Transverse colon (tissue), 4 donors: ENCODE data around the gene PRIMA1. TPM values are rescaled to one million over a fixed set of nuclear protein-coding genes. Genes with fewer than 3 reads are reported as not detected.

ENCODE experiments used
- DNase-seq: peaks from one replicate; pipeline ENCODE4 v3.0.0-alpha.2; 2019
- H3K27ac ChIP-seq, 4 donors: fragments of 200-600 bp; sonication (generic); 2 replicates each; pipeline ENCODE4 v1.5.1; 2016 to 2018; ENCODE audit warnings: inconsistent platforms in 4 of 4
- H3K27me3 ChIP-seq: fragments of 200-600 bp; sonication (generic); 2 replicates; pipeline ENCODE4 v1.5.1; 2017; ENCODE audit warnings: inconsistent platforms
- H3K36me3 ChIP-seq, 4 donors: fragments of 200-600 bp; sonication (generic); 2 replicates each; pipeline ENCODE4 v1.5.1; 2017 to 2019; ENCODE audit warnings: inconsistent platforms in 4 of 4
- H3K4me1 ChIP-seq, 4 donors: fragments of 200-600 bp; sonication (generic); 2 replicates each; pipeline ENCODE4 v1.5.1; 2017 to 2020; ENCODE audit warnings: inconsistent platforms in 4 of 4
- H3K4me3 ChIP-seq, 4 donors: fragments of 200-600 bp; sonication (generic); 1 replicate in 1 of 4; 2 replicates in 3 of 4; pipeline versions ENCODE4 v1.5.1 to v1.6.1; 2017 to 2019; ENCODE audit warnings: inconsistent platforms in 4 of 4
- H3K9me3 ChIP-seq, 2 donors: fragments of 200-600 bp; sonication (generic); 2 replicates each; pipeline ENCODE4 v1.5.1; 2017 to 2019; ENCODE audit warnings: inconsistent platforms in 2 of 2
- CTCF ChIP-seq, 5 experiments: fragments of 200-600 bp in 3 of 5; fragments of 450-650 bp in 2 of 5; sonication (generic) in 3 of 5; IDR thresholded peaks; 1 replicate in 2 of 5; 2 replicates in 3 of 5; pipeline ENCODE4 v1.5.1; 2016 to 2017; ENCODE audit warnings: antibody characterized with exemption in 5 of 5, inconsistent platforms in 3 of 5, mild to moderate bottlenecking in 2 of 5, moderate library complexity in 1 of 5
- EP300 ChIP-seq: sonication (generic); formaldehyde crosslinking; IDR thresholded peaks from one replicate; pipeline ENCODE4 v1.6.1; 2017; ENCODE audit warnings: antibody characterized with exemption, low read depth
- POLR2A ChIP-seq: fragments of 450-650 bp; IDR thresholded peaks from one replicate; pipeline ENCODE4 v1.6.1; 2016; ENCODE audit warnings: antibody characterized with exemption, mild to moderate bottlenecking, moderate library complexity
- POLR2AphosphoS5 ChIP-seq, 3 donors: sonication (generic); formaldehyde crosslinking; IDR thresholded peaks; one replicate each; pipeline ENCODE4 v1.6.1; 2016; ENCODE audit warnings: antibody characterized with exemption in 3 of 3
- WGBS, 2 donors: methylation state at CpG; one replicate each; pipeline ENCODE4 v1.1.5; 2018; ENCODE audit warnings: low coverage in 1 of 2; 5-methylcytosine and 5-hydroxymethylcytosine counted together
- in situ Hi-C, 4 donors: fragments of 200-750 bp; cut with MboI; loops; one replicate each; pipeline versions ENCODE4 v1.15.0 to v1.15.1; 2017; ENCODE audit warnings: low sequenced_read_pairs in 3 of 4, low pct_ligation_motif_present in 1 of 4, low pct_unique_long_range_greater_than_20kb in 1 of 4
- intact Hi-C: fragments of 100-400 bp; cut with DNase I; formaldehyde crosslinking; loops from one replicate; pipeline ENCODE4 v1.15.1; 2023; ENCODE audit warnings: low total_unique reads
- total RNA-seq, 4 donors: library from RNA; depleted of rRNA; stranded (reverse); fragments of >200 nt; gene quantifications; one replicate each; pipeline ENCODE4 v1.1.0, GENCODE V29; 2016

Gene PRIMA1
- total RNA-seq, 4 donors from 2014 or later = 3.0 to 8.2 (median 4.8) TPM

- H3K36me3 ChIP-seq = no peaks in the 10 kb centered on the region
- intact Hi-C loops (no loop called here), in situ Hi-C loops (no loop called here)
- H3K4me1 ChIP-seq = peaks cover 0 to 5% (median 0%) of the 10 kb centered on the region in 4 donors
- H3K27me3 ChIP-seq = no peaks in the 10 kb centered on the region
- H3K9me3 ChIP-seq = no peaks in the 10 kb centered on the region
- H3K27ac ChIP-seq = peak overlapping the region; percentile 32 to 65 (median 48)
- TF ChIP-seq EP300 (no peak), POLR2AphosphoS5 (IDR thresholded peaks at IDR 0.05) (no peak), POLR2A (no peak), CTCF (IDR thresholded peaks at IDR 0.05) (no peak)
- no peak overlapping the region for H3K4me3 ChIP-seq
- WGBS, 2 donors = 47% methylated on average over 5 of the region's 5 CpGs; no CpG with 5 or more reads in 1 of the 2 donors
- DNase-seq = no peak
Observed at GRCh38 chr14:93772263-93772662, 16.0 kb downstream of the PRIMA1 start.

GRCh38 chr14:93765970-93766369, 22.3 kb downstream of the PRIMA1 start:
- Histone ChIP-seq H3K4me1 (peaks cover 0 to 31% (median 18%) of the 10 kb centered on the region in 4 donors), H3K27ac (peak overlapping the region in 3 of 4 donors; percentile 75 to 87 (median 83)), H3K4me3 (no peak overlapping the region), H3K9me3 (no peaks in the 10 kb centered on the region), H3K36me3 (no peaks in the 10 kb centered on the region), H3K27me3 (no peaks in the 10 kb centered on the region)
- TF ChIP-seq EP300 (no peak), CTCF (IDR thresholded peaks at IDR 0.05) (no peak), POLR2AphosphoS5 (IDR thresholded peaks at IDR 0.05) (no peak)
- intact Hi-C loops (no loop called here), in situ Hi-C loops (no loop called here)
- DNase-seq = no peak
- WGBS, 2 donors = 47 to 100% methylated on average over 1 to 3 of the region's 3 CpGs

- intact Hi-C loops (no loop called here), in situ Hi-C loops (no loop called here)
- WGBS, 2 donors = 38 to 58% methylated on average over 4 of the region's 4 CpGs
- H3K36me3 ChIP-seq = no peaks in the 10 kb centered on the region
- no peaks in the 10 kb centered on the region for H3K27me3 ChIP-seq
- no peak overlapping the region for H3K4me3 ChIP-seq
- H3K27ac ChIP-seq = peak overlapping the region; percentile 60 to 87 (median 79)
- peaks cover 7 to 39% (median 25%) of the 10 kb centered on the region in 4 donors for H3K4me1 ChIP-seq
- H3K9me3 ChIP-seq = no peaks in the 10 kb centered on the region
- DNase-seq = no peak
- TF ChIP-seq POLR2A (no peak), CTCF (IDR thresholded peaks at IDR 0.05) (no peak), EP300 (peak; percentile 61), POLR2AphosphoS5 (IDR thresholded peaks at IDR 0.05) (peak in 2 of 3 donors; percentile 27 to 35)
Observed at GRCh38 chr14:93765155-93765554, 23.1 kb downstream of the PRIMA1 start.

GRCh38 chr14:93764211-93764659, 24.1 kb downstream of the PRIMA1 start:
- peak; percentile 47 for DNase-seq
- TF ChIP-seq EP300 = peak; percentile 98
- no peak for TF ChIP-seq CTCF (IDR thresholded peaks at IDR 0.05)
- peak; percentile 84 to 91 (median 87) for TF ChIP-seq POLR2AphosphoS5 (IDR thresholded peaks at IDR 0.05)
- peaks cover 7 to 47% (median 25%) of the 10 kb centered on the region in 4 donors for H3K4me1 ChIP-seq
- H3K36me3 ChIP-seq = no peaks in the 10 kb centered on the region
- H3K9me3 ChIP-seq = no peaks in the 10 kb centered on the region
- 0 to 20% methylated on average over 1 to 8 of the region's 8 CpGs for WGBS, 2 donors
- in situ Hi-C loops (no loop called here), intact Hi-C loops (no loop called here)
- H3K4me3 ChIP-seq = no peak overlapping the region
- no peaks in the 10 kb centered on the region for H3K27me3 ChIP-seq
- H3K27ac ChIP-seq = peak overlapping the region; percentile 60 to 87 (median 79)
